PC-3 (cell line): ENCODE results near the gene CNTFR.

ENCODE experiments used
- CTCF ChIP-seq: fragments of 300-600 bp; sonication (generic); conservative IDR thresholded peaks from 2 replicates; pipeline ENCODE4 v1.5.1; 2017; ENCODE audit warnings: antibody characterized with exemption, low read depth, mild to moderate bottlenecking, low read length
- EZH2phosphoT487 ChIP-seq: fragments of 300-600 bp; sonication (generic); IDR thresholded peaks from 2 replicates; pipeline ENCODE4 v1.6.1; 2018; ENCODE audit warnings: mild to moderate bottlenecking, antibody characterized with exemption, low read length, borderline replicate concordance

DNA sequence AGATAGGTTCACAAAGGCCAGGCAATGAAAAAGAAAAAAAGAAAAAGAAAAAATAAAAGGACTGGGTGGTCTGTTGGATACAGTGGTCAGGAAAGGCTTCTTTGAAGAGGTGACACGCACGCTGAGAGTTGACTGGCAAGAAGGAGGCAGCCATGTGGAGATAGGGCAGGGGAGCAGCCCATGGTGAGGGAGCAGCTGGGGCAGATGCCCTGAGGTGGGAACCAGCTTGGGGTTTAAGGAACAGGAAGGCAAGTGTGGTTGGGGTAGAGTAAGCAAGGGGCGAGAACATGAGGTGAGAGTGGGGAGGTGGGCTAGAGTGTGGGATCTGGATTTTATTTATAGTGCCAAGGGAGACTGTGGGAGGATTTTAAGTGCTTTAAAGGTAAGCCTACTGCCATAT, 73.6 kb downstream of the CNTFR start:
- TF ChIP-seq EZH2phosphoT487 (no peak), CTCF (no peak)
